HG02588 (cell line): ENCODE results near the gene ZBTB16.

Experiments used
- ATAC-seq: cut with Tn5 transposase; IDR thresholded peaks from one replicate; pipeline ENCODE4 v1.9.1; 2021; ENCODE audit warnings: mild to moderate bottlenecking, moderate library complexity; ENCODE audit not compliant: unreplicated experiment

ZBTB16 gene

DNA sequence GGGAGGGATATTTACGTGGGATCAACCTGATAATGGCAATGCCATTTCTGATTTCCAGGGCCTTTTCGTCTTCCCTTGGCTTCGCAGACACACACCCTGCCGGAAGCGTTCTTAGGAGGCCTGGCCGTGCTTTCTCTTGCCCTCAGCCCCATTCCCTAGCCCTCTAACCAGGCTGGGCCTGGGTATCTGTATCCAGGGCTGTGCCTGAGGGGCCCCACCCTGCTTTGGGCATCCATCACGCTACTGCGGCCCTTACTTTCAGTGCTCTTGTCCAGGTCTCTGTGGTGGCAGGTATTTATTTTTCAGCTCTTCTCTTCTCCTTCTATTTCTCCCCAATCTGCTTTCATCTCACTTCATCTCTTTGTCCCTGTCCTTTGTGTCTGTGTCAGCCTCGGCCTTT is 105.0 kb downstream of the ZBTB16 start:
- no peak for ATAC-seq

- no peak for ATAC-seq
These were observed 106.1 kb downstream of the ZBTB16 start for GRCh38 chr11:114165326-114166230.

GRCh38 chr11:114166362-114166761 is 106.9 kb downstream of the ZBTB16 start:
- ATAC-seq, result no peak

- ATAC-seq, result no peak
These were observed 107.4 kb downstream of the ZBTB16 start for GRCh38 chr11:114166897-114167323.

- no peak for ATAC-seq
These were observed 107.8 kb downstream of the ZBTB16 start for GRCh38 chr11:114167355-114167754.

GRCh38 chr11:114167771-114168448 is 108.4 kb downstream of the ZBTB16 start:
- no peak for ATAC-seq

DNA sequence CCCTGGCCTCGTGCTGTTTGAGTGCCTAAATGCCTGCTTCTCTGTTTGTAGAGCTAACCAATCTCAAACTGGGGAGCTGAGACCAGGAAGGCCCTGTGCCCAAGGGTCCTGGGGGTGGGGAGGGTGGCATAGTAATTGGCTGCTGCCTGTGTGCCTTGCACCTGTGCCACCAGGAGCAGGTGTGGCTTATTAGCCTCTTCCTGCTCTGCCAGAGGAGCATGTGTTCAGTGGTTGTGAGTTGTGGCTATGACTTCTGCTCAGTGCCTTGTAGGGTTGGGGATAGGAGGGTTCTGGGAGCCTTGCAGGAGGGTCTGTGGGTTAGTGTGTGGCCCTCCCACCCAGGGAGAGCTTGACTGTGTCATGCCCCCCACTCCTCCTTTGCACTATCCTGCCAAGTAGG is 109.2 kb downstream of the ZBTB16 start:
- no peak for ATAC-seq

GRCh38 chr11:114169321-114169749 is 109.8 kb downstream of the ZBTB16 start:
- no peak for ATAC-seq

DNA sequence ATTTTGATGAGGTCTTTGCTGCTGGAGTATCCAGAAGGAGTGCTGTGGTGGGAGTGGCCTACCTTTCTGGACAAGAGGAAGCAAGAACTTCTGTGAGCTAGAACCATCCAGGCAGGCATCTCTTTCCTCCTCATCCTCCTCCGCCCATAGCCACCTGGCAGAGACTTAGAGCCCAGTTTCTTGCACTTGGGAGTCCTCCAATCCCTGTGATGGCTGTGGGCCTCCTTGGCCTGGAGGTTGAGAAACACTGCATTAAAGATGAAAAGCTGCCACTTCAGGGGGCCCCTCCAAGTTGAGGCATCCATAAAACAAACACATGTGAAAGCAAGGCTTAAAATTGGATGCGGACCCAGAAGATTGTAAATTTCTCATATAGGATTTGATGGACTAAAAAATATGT is 110.3 kb downstream of the ZBTB16 start:
- ATAC-seq, result no peak

DNA sequence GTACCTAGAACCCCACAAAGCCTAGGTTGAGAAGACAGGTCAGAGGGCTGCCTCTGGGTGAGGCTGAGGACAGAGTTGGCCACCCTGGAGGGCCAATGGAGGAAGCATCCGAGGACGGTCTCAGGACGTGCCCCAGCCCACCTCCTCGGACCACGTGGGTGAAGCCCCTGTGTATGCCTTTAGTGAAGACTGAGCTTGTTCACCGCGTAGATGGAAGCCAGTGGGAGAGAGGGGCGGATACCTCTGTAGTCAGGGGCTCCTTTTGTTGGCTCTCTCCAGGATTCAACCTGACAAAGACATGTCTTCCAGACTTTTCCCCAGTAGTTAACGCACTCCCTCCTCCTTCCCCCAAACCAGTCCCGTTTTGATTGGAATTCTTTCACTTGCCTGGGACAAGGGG is 110.7 kb downstream of the ZBTB16 start:
- ATAC-seq, result no peak

DNA sequence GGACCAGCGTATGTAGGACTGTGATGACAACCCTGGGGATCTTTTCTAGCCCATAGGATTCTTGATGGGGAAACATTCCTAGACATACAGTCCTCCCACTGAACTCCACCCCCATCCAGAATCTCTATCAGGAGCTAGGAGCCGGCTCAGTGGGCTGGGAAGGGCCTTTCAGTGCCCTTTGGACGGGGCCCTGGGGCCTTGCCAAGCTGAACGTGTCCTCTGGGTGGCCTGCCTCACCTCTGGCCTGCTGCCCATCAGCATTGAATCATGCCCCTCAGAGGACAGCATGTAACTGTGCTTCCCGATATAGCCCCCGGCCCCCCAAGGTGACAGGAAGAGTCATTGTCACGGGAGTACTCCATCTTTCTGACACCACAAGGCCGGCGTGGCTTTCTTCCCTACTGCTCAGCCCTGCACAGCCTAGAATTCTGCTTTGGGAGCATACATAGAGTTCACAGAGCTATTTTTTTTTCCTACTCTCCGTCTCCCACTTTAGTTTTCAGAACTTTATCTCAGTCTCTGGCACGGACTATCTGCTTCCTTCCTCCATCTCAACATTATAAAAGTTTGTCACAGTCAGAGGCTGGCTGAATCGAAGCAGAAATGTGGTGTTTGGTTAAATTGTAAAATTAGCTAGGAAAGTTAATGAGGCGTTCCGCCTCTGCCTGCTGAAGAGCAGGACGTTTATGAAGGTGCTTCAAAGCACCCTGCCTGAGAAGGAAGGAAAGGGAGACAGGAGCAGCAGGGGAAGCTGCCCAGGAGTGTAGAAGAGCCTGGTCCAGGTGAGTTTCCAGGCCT is 111.9 kb downstream of the ZBTB16 start:
- no peak for ATAC-seq

GRCh38 chr11:114172055-114172861 is 112.7 kb downstream of the ZBTB16 start:
- no peak for ATAC-seq

- no peak for ATAC-seq
These were observed 113.4 kb downstream of the ZBTB16 start for GRCh38 chr11:114172871-114173444.

GRCh38 chr11:114173843-114174242 is 114.3 kb downstream of the ZBTB16 start:
- ATAC-seq, result no peak

- ATAC-seq, result no peak
These were observed 115.4 kb downstream of the ZBTB16 start for GRCh38 chr11:114174712-114175495.

DNA sequence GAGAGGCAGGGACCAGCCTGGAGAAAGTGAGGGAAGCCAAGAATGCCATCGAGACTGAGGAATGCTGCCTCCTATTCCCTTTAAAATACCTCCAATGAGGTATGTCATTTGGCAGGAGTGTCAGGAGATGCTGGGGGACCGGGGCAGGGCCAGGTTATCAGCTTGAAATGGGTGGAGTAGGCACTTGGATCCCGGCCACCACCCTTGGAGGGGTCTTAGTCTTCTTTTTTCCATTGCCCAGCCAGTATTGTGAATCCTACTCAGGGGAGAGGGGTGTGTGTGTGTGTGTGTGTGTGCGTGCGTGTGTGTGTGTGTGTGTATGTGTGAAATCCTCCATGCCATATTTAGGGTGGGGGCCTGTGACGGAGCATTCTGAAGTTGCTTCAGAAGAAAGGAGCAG is 116.2 kb downstream of the ZBTB16 start:
- no peak for ATAC-seq

GRCh38 chr11:114176321-114176720 is 116.8 kb downstream of the ZBTB16 start:
- ATAC-seq, result no peak

GRCh38 chr11:114178656-114179055 is 119.1 kb downstream of the ZBTB16 start:
- ATAC-seq, result no peak

- no peak for ATAC-seq
These were observed 119.9 kb downstream of the ZBTB16 start for GRCh38 chr11:114179234-114179941.
